Vagina (tissue), 2 donors: Measurements from ENCODE around the gene TLK2. TPM values are rescaled to one million over a fixed set of nuclear protein-coding genes. Genes with fewer than 3 reads are reported as not detected.

Source experiments
- DNase-seq, 2 donors: peaks; one replicate each; pipeline ENCODE4 v3.0.0-alpha.2; 2017; ENCODE audit errors: extremely low spot score in 2 of 2
- H3K27ac ChIP-seq: fragments of 200-600 bp; sonication (generic); one replicate; pipeline ENCODE4 v1.5.1; 2019
- H3K27me3 ChIP-seq: fragments of 200-600 bp; sonication (generic); one replicate; pipeline ENCODE4 v1.5.1; 2019
- H3K36me3 ChIP-seq, 2 donors: fragments of 200-600 bp; sonication (generic); one replicate each; pipeline ENCODE4 v1.5.1; 2017 to 2019
- H3K4me1 ChIP-seq: fragments of 200-600 bp; sonication (generic); one replicate; pipeline ENCODE4 v1.5.1; 2019
- H3K4me3 ChIP-seq, 2 donors: fragments of 200-600 bp; sonication (generic); 1 replicate in 1 of 2; 2 replicates in 1 of 2; pipeline ENCODE4 v1.5.1; 2016 to 2019
- H3K9me3 ChIP-seq: fragments of 200-600 bp; sonication (generic); one replicate; pipeline ENCODE4 v1.5.1; 2019
- POLR2A ChIP-seq, 2 donors: fragments of 450-650 bp; IDR thresholded peaks; one replicate each; pipeline ENCODE4 v1.6.1; 2017; ENCODE audit warnings: antibody characterized with exemption in 2 of 2, mild to moderate bottlenecking in 2 of 2, moderate library complexity in 2 of 2
- POLR2AphosphoS5 ChIP-seq, 2 donors: sonication (generic); formaldehyde crosslinking; IDR thresholded peaks; one replicate each; pipeline ENCODE4 v1.9.0; 2017; ENCODE audit warnings: antibody characterized with exemption in 2 of 2, mild to moderate bottlenecking in 2 of 2, low read depth in 1 of 2; ENCODE audit not compliant: insufficient read depth in 1 of 2
- intact Hi-C: fragments of 100-400 bp; cut with DNase I; formaldehyde crosslinking; loops from one replicate; pipeline ENCODE4 v1.15.1; 2023
- total RNA-seq: library from RNA; depleted of rRNA; stranded (reverse); fragments of >200 nt; gene quantifications from one replicate; pipeline ENCODE4 v1.2.3, GENCODE V29; 2016
- TF ChIP-seq, protein P1 (sequence below), 3 experiments: fragments of 450-650 bp in 2 of 3; fragments of 200-600 bp in 1 of 3; sonication (generic) in 1 of 3; IDR thresholded peaks; one replicate each; pipeline ENCODE4 v1.5.1; 2017 to 2019; ENCODE audit warnings: antibody characterized with exemption in 3 of 3, mild to moderate bottlenecking in 2 of 3, moderate library complexity in 2 of 3

The TLK2 gene
- total RNA-seq, 1 donor from 2014 or later, result 40.3 TPM

DNA sequence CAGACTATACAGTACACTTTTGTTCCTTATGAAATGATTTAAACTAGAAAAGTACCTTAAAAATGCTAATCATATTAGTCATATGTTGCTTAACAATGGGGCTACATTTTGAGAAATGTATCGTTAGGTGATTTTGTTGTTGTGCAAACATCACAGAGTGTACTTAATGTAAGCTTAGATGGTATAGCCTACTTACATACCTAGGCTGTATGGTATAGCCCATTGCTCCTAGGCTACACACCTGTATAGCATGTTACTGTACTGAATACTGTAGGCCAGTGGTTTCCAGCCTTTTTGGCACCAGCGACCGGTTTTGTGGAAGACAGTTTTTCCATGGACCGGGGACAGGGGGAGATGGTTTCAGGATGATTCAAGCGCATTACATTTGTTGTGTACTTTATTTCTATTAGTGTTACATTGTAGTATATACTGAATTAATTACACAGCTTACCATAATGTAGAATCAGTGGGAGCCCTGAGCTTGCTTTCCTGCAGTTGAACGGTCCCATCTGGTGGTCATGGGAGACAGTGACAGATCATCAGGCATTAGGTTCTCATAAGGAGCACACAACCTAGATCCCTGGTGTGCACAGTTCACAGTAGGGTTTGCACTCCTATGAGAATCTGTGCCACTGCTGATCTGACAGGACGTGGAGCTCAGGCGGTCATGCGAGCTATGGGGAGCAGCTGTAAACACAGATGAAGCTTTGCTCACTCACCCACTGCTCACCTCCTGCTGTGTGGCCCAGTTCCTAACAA lies 113.9 kb downstream of the TLK2 start:
- no peaks in the 10 kb centered on the region for H3K27me3 ChIP-seq
- H3K4me3 ChIP-seq, result no peak overlapping the region
- no peak for TF ChIP-seq POLR2A (IDR thresholded peaks at IDR 0.05)
- TF ChIP-seq, protein P1, sequence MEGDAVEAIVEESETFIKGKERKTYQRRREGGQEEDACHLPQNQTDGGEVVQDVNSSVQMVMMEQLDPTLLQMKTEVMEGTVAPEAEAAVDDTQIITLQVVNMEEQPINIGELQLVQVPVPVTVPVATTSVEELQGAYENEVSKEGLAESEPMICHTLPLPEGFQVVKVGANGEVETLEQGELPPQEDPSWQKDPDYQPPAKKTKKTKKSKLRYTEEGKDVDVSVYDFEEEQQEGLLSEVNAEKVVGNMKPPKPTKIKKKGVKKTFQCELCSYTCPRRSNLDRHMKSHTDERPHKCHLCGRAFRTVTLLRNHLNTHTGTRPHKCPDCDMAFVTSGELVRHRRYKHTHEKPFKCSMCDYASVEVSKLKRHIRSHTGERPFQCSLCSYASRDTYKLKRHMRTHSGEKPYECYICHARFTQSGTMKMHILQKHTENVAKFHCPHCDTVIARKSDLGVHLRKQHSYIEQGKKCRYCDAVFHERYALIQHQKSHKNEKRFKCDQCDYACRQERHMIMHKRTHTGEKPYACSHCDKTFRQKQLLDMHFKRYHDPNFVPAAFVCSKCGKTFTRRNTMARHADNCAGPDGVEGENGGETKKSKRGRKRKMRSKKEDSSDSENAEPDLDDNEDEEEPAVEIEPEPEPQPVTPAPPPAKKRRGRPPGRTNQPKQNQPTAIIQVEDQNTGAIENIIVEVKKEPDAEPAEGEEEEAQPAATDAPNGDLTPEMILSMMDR (IDR thresholded peaks at IDR 0.05), result no peak
- no peak for TF ChIP-seq POLR2AphosphoS5 (IDR thresholded peaks at IDR 0.05; ENCODE audit: insufficient read depth in 1 of 2, low read depth in 1 of 2)
- intact Hi-C loops, result no loop called here
- no peak for DNase-seq
- H3K4me1 ChIP-seq, result peaks cover 2% of the 10 kb centered on the region
- H3K9me3 ChIP-seq, result no peaks in the 10 kb centered on the region
- H3K27ac ChIP-seq, result no peak overlapping the region
- peaks cover 0 to 20% of the 10 kb centered on the region in 2 donors for H3K36me3 ChIP-seq

DNA sequence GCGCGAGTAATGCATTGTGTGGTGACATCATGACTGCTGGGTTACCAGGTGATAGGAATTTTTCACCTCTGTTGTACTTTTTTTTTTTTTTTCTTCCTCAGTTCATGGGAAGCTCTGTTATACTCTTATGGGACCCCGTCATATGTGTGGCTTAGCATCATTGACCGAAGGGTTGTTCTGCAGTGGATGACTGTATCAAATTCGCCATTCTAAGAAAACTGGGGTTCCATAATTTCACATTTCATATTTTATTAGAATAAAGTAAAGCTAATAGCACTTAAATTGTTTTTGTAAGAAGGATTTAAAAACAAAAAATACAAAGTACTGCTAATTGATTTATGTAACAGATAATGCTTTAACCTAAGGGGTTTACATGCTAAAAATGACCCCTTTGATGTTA lies 116.9 kb downstream of the TLK2 start:
- peaks cover 7% of the 10 kb centered on the region for H3K4me1 ChIP-seq
- no peak for DNase-seq
- no peaks in the 10 kb centered on the region for H3K9me3 ChIP-seq
- H3K36me3 ChIP-seq, result peaks cover 0 to 25% of the 10 kb centered on the region in 2 donors
- H3K27ac ChIP-seq, result no peak overlapping the region
- intact Hi-C loops, result no loop called here
- TF ChIP-seq POLR2A (IDR thresholded peaks at IDR 0.05) (no peak), POLR2AphosphoS5 (IDR thresholded peaks at IDR 0.05; ENCODE audit: insufficient read depth in 1 of 2, low read depth in 1 of 2) (no peak)
- TF ChIP-seq, protein P1 (IDR thresholded peaks at IDR 0.05), result no peak
- no peaks in the 10 kb centered on the region for H3K27me3 ChIP-seq
- H3K4me3 ChIP-seq, result no peak overlapping the region

DNA sequence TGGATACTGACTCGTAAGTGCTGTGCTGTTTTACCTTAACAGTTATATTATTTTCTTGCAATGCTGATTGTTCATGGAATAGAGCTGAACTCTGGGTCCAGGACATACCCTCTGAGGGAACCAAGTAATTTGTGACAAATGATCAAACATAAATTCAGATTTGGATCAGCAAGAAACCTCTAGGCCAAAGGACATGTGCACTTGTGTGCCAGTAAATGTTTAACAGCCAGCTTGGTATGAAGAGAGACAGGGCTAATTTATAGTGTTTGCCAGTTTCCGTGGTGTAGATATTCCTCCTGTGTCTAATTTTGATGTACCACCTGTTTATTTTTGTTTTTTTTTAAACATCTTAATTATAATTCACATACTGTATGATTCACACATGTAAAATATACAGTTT lies 118.0 kb downstream of the TLK2 start:
- Histone ChIP-seq H3K36me3 (peaks cover 0 to 25% of the 10 kb centered on the region in 2 donors), H3K4me1 (peaks cover 7% of the 10 kb centered on the region), H3K4me3 (no peak overlapping the region), H3K27ac (no peak overlapping the region), H3K27me3 (no peaks in the 10 kb centered on the region), H3K9me3 (no peaks in the 10 kb centered on the region)
- intact Hi-C loops, result no loop called here
- no peak for DNase-seq
- TF ChIP-seq, protein P1 (IDR thresholded peaks at IDR 0.05), result no peak
- TF ChIP-seq POLR2AphosphoS5 (IDR thresholded peaks at IDR 0.05; ENCODE audit: insufficient read depth in 1 of 2, low read depth in 1 of 2), result no peak
- no peak for TF ChIP-seq POLR2A (IDR thresholded peaks at IDR 0.05)

DNA sequence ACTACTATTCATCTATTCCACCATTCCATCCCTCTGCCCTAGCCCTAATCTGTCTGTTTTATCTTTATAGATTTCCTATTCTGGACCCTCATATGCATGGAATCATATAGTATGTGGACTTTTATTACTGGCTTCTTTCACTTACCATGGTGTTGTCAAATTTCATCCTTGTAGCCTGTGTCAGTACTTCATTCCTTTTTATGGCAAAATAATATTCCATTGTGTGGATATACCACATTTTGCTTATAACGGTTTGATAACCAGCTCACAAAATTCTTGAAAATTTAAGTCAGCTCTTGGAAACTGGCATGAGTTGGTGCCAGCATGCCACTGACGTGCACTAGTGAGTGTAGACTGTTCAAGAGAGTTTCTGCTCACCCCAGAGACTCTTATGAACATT lies 118.5 kb downstream of the TLK2 start:
- H3K27me3 ChIP-seq, result no peaks in the 10 kb centered on the region
- DNase-seq, result no peak
- no peaks in the 10 kb centered on the region for H3K9me3 ChIP-seq
- H3K4me3 ChIP-seq, result no peak overlapping the region
- H3K27ac ChIP-seq, result peak overlapping the region; percentile 59
- peaks cover 7% of the 10 kb centered on the region for H3K4me1 ChIP-seq
- intact Hi-C loops, result no loop called here
- TF ChIP-seq POLR2AphosphoS5 (IDR thresholded peaks at IDR 0.05; ENCODE audit: insufficient read depth in 1 of 2, low read depth in 1 of 2) (no peak), POLR2A (IDR thresholded peaks at IDR 0.05) (no peak)
- TF ChIP-seq, protein P1 (IDR thresholded peaks at IDR 0.05), result no peak
- peaks cover 0 to 25% of the 10 kb centered on the region in 2 donors for H3K36me3 ChIP-seq

DNA sequence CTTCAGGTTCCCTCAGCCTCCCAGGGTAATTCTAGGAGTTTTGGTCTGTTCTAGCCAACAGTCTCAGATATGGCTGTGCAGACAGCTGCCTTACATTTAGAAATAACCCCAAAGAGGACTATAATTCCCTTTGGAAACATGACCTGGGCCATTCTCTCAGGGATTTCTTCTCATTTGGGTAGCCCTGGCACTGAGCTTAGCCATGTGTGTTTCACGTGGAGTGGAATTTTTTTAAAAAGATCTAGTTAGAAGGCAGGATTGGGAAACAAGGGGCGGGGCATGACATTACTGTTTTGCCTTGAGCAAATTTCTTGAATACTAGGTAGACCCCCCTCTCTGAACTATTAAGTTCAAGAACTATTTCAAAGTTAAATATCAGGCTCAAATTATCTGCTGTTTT lies 119.3 kb downstream of the TLK2 start:
- Histone ChIP-seq H3K27ac (peak overlapping the region; percentile 59), H3K9me3 (no peaks in the 10 kb centered on the region), H3K27me3 (no peaks in the 10 kb centered on the region), H3K4me1 (peaks cover 7% of the 10 kb centered on the region), H3K4me3 (no peak overlapping the region), H3K36me3 (peaks cover 0 to 30% of the 10 kb centered on the region in 2 donors)
- intact Hi-C loops, result no loop called here
- no peak for DNase-seq
- TF ChIP-seq POLR2A (IDR thresholded peaks at IDR 0.05), result no peak
- TF ChIP-seq, protein P1 (IDR thresholded peaks at IDR 0.05), result no peak
- no peak for TF ChIP-seq POLR2AphosphoS5 (IDR thresholded peaks at IDR 0.05; ENCODE audit: insufficient read depth in 1 of 2, low read depth in 1 of 2)
